ENCODE results near the gene ARHGAP8. TPM values are rescaled to one million over a fixed set of nuclear protein-coding genes. Genes with fewer than 3 reads are reported as not detected.

ARHGAP8 gene
- polyA plus RNA-seq, 1 donor from 2014 or later = 3.0 TPM

DNA sequence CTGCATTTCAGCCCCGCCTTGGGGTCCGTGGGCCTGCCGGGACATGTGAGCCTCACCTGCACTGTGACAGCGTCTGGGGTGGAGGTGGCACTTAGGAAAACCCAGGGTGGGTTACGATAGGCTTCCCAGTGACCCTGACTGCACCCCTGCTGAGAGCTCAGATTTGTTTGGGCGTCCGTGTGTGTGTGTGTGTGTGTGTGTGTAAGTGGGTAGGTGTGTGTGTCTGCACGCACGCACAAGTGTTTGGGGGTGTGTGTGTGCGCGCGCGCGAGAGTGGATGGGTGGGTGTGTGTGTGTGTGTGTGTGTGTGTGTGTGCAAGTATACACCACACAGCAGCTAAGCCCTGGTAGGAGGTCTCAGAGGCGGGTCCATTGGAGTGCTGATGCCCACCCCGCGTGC lies 12.1 kb upstream of the ARHGAP8 start:
- Histone ChIP-seq H3K9me2 (ENCODE audit: insufficient read depth, low read length) (no peaks in the 10 kb centered on the region), H3K27me3 (ENCODE audit: insufficient read depth, low read depth, low read length) (no peaks in the 10 kb centered on the region), H3K36me3 (ENCODE audit: insufficient read depth, low read length) (no peaks in the 10 kb centered on the region), H3F3A (ENCODE audit: insufficient read depth, low read length, poor library complexity, severe bottlenecking) (no peaks in the 10 kb centered on the region), H3K9ac (ENCODE audit: low read length) (no peak overlapping the region), H3K4me2 (ENCODE audit: low read length) (no peak overlapping the region), H2AFZ (ENCODE audit: low read depth, low read length) (no peak overlapping the region), H3K9me3 (ENCODE audit: low read length) (no peaks in the 10 kb centered on the region), H3K4me3 (ENCODE audit: low read length) (no peak overlapping the region), H3K79me2 (replicated peaks; ENCODE audit: insufficient read depth, low read length) (no peaks in the 10 kb centered on the region), H4K20me1 (ENCODE audit: insufficient read depth) (no peaks in the 10 kb centered on the region), H3K27ac (ENCODE audit: low read length) (no peak overlapping the region)
- TF ChIP-seq RAD21 (conservative IDR thresholded peaks at IDR 0.05) (no peak), TAF1 (IDR thresholded peaks at IDR 0.05; ENCODE audit: low read depth) (no peak), EZH2 (IDR thresholded peaks at IDR 0.05; ENCODE audit: borderline replicate concordance, insufficient read depth, low read length, poor library complexity, severe bottlenecking) (no peak), MXI1 (conservative IDR thresholded peaks at IDR 0.05; ENCODE audit: poor library complexity, severe bottlenecking) (no peak), SMC3 (conservative IDR thresholded peaks at IDR 0.05; ENCODE audit: poor library complexity) (no peak), EP300 (conservative IDR thresholded peaks at IDR 0.05; ENCODE audit: poor library complexity, severe bottlenecking) (no peak), POLR2AphosphoS5 (IDR thresholded peaks at IDR 0.05) (no peak)
- TF ChIP-seq, protein P1, sequence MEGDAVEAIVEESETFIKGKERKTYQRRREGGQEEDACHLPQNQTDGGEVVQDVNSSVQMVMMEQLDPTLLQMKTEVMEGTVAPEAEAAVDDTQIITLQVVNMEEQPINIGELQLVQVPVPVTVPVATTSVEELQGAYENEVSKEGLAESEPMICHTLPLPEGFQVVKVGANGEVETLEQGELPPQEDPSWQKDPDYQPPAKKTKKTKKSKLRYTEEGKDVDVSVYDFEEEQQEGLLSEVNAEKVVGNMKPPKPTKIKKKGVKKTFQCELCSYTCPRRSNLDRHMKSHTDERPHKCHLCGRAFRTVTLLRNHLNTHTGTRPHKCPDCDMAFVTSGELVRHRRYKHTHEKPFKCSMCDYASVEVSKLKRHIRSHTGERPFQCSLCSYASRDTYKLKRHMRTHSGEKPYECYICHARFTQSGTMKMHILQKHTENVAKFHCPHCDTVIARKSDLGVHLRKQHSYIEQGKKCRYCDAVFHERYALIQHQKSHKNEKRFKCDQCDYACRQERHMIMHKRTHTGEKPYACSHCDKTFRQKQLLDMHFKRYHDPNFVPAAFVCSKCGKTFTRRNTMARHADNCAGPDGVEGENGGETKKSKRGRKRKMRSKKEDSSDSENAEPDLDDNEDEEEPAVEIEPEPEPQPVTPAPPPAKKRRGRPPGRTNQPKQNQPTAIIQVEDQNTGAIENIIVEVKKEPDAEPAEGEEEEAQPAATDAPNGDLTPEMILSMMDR (IDR thresholded peaks at IDR 0.05; ENCODE audit: poor library complexity, severe bottlenecking) = no peak
- TF ChIP-seq, protein P2, sequence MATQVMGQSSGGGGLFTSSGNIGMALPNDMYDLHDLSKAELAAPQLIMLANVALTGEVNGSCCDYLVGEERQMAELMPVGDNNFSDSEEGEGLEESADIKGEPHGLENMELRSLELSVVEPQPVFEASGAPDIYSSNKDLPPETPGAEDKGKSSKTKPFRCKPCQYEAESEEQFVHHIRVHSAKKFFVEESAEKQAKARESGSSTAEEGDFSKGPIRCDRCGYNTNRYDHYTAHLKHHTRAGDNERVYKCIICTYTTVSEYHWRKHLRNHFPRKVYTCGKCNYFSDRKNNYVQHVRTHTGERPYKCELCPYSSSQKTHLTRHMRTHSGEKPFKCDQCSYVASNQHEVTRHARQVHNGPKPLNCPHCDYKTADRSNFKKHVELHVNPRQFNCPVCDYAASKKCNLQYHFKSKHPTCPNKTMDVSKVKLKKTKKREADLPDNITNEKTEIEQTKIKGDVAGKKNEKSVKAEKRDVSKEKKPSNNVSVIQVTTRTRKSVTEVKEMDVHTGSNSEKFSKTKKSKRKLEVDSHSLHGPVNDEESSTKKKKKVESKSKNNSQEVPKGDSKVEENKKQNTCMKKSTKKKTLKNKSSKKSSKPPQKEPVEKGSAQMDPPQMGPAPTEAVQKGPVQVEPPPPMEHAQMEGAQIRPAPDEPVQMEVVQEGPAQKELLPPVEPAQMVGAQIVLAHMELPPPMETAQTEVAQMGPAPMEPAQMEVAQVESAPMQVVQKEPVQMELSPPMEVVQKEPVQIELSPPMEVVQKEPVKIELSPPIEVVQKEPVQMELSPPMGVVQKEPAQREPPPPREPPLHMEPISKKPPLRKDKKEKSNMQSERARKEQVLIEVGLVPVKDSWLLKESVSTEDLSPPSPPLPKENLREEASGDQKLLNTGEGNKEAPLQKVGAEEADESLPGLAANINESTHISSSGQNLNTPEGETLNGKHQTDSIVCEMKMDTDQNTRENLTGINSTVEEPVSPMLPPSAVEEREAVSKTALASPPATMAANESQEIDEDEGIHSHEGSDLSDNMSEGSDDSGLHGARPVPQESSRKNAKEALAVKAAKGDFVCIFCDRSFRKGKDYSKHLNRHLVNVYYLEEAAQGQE (IDR thresholded peaks at IDR 0.05; ENCODE audit: borderline replicate concordance) = no peak

DNA sequence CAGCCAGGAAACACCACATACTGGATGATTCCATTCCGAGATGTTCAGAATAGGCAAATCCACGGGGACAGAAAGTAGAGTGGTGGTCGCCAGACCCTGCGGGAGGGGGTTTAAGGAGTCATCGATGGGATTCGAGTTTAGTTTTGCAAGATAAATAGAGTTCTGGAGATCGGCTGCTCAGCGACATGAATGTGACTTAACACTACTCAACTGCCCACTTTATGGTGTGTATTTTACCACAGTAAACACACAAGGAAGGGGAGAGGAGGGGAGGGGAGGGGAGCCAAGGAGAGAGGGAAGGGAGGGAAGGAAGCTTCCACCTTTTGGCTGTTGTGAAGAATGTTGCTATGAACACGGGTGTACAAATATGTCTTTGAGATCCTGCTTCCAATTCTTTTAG lies 10.4 kb upstream of the ARHGAP8 start:
- no peak for TF ChIP-seq EZH2 (IDR thresholded peaks at IDR 0.05; ENCODE audit: borderline replicate concordance, insufficient read depth, low read length, poor library complexity, severe bottlenecking)
- TF ChIP-seq SMC3 (conservative IDR thresholded peaks at IDR 0.05; ENCODE audit: poor library complexity) = no peak
- no peak for TF ChIP-seq MXI1 (conservative IDR thresholded peaks at IDR 0.05; ENCODE audit: poor library complexity, severe bottlenecking)
- TF ChIP-seq, protein P1 (IDR thresholded peaks at IDR 0.05; ENCODE audit: poor library complexity, severe bottlenecking) = no peak
- no peak for TF ChIP-seq TAF1 (IDR thresholded peaks at IDR 0.05; ENCODE audit: low read depth)
- no peak for TF ChIP-seq EP300 (conservative IDR thresholded peaks at IDR 0.05; ENCODE audit: poor library complexity, severe bottlenecking)
- TF ChIP-seq POLR2AphosphoS5 (IDR thresholded peaks at IDR 0.05) = no peak
- H3K9me2 ChIP-seq (ENCODE audit: insufficient read depth, low read length) = no peaks in the 10 kb centered on the region
- H2AFZ ChIP-seq (ENCODE audit: low read depth, low read length) = no peak overlapping the region
- H3K4me2 ChIP-seq (ENCODE audit: low read length) = no peak overlapping the region
- H3K9ac ChIP-seq (ENCODE audit: low read length) = no peak overlapping the region
- no peaks in the 10 kb centered on the region for H3F3A ChIP-seq (ENCODE audit: insufficient read depth, low read length, poor library complexity, severe bottlenecking)
- no peaks in the 10 kb centered on the region for H4K20me1 ChIP-seq (ENCODE audit: insufficient read depth)
- H3K79me2 ChIP-seq (replicated peaks; ENCODE audit: insufficient read depth, low read length) = no peaks in the 10 kb centered on the region
- no peak overlapping the region for H3K4me3 ChIP-seq (ENCODE audit: low read length)
- H3K9me3 ChIP-seq (ENCODE audit: low read length) = no peaks in the 10 kb centered on the region
- no peak overlapping the region for H3K27ac ChIP-seq (ENCODE audit: low read length)
- no peaks in the 10 kb centered on the region for H3K36me3 ChIP-seq (ENCODE audit: insufficient read depth, low read length)
- H3K27me3 ChIP-seq (ENCODE audit: insufficient read depth, low read depth, low read length) = no peaks in the 10 kb centered on the region

Measured in neural cell (in vitro differentiated cells).